Measurements from ENCODE around the gene CORO2B. TPM values are rescaled to one million over a fixed set of nuclear protein-coding genes. Genes with fewer than 3 reads are reported as not detected.

Gene CORO2B
- polyA plus RNA-seq, 3 donors: 0.03 TPM; not detected in 2

DNA sequence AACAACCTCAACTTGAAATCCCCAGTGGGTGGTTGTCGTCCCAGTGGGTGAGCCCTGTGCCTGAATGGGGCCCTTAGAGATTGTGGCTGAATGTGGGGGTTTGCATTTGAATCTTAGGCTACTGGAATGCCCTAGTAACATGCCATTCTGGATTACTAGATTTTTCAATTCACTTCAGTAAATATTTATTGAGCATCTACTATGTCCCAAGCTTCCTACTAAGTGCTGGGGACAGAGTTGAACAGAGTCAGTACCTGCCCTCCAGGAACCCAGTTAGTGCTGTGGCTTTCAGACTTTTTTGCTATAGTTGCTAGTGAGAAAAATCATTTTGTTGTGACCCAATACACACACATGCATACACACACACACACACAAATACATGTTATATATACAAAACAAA lies 39.0 kb downstream of the CORO2B start:
- no peak overlapping the region for H2AFZ ChIP-seq (ENCODE audit: insufficient read depth, low read depth, low read length, poor library complexity, severe bottlenecking)
- no peaks in the 10 kb centered on the region for H3K9me3 ChIP-seq (replicated peaks in 1 of 2; ENCODE audit: control insufficient read depth in 1 of 2, insufficient read depth in 1 of 2, low read length in 2 of 2)
- Mint-ChIP-seq H3K36me3 (no peaks in the 10 kb centered on the region), H3K9me3 (no peaks in the 10 kb centered on the region), H3K27me3 (ENCODE audit: low read depth in 3 of 3) (peaks cover 0 to 2% (median 2%) of the 10 kb centered on the region in 3 donors), H3K4me1 (peaks cover 26% of the 10 kb centered on the region), H3K4me3 (no peak overlapping the region), H3K27ac (no peak overlapping the region)
- WGBS (ENCODE audit: insufficient coverage): no CpG with 5 or more reads among the region's 1 CpG
- H3K27me3 ChIP-seq (ENCODE audit: control insufficient read depth in 2 of 2, insufficient read depth in 2 of 2, low read length in 2 of 2): no peaks in the 10 kb centered on the region
- H3K27ac ChIP-seq (ENCODE audit: low read depth in 1 of 2, low read length in 2 of 2): no peak overlapping the region
- TF ChIP-seq, protein P1, sequence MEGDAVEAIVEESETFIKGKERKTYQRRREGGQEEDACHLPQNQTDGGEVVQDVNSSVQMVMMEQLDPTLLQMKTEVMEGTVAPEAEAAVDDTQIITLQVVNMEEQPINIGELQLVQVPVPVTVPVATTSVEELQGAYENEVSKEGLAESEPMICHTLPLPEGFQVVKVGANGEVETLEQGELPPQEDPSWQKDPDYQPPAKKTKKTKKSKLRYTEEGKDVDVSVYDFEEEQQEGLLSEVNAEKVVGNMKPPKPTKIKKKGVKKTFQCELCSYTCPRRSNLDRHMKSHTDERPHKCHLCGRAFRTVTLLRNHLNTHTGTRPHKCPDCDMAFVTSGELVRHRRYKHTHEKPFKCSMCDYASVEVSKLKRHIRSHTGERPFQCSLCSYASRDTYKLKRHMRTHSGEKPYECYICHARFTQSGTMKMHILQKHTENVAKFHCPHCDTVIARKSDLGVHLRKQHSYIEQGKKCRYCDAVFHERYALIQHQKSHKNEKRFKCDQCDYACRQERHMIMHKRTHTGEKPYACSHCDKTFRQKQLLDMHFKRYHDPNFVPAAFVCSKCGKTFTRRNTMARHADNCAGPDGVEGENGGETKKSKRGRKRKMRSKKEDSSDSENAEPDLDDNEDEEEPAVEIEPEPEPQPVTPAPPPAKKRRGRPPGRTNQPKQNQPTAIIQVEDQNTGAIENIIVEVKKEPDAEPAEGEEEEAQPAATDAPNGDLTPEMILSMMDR (IDR thresholded peaks at IDR 0.05): no peak
- no peak overlapping the region for H3K4me3 ChIP-seq (replicated peaks in 1 of 3; ENCODE audit: low read depth in 2 of 3, low read length in 3 of 3)
- no peak for DNase-seq
- H3K79me2 ChIP-seq (ENCODE audit: insufficient read depth, low read length): no peaks in the 10 kb centered on the region
- H3K4me2 ChIP-seq (replicated peaks; ENCODE audit: extremely low read depth, low read length, poor library complexity, severe bottlenecking): no peak overlapping the region
- H3K9ac ChIP-seq (ENCODE audit: insufficient read depth, low read length, poor library complexity, severe bottlenecking): no peak overlapping the region
- no peaks in the 10 kb centered on the region for H3K36me3 ChIP-seq (replicated peaks in 1 of 2; ENCODE audit: control insufficient read depth in 1 of 2, insufficient read depth in 2 of 2, low read length in 2 of 2)
- no peaks in the 10 kb centered on the region for H4K20me1 ChIP-seq (ENCODE audit: insufficient read depth, low read length)
- intact Hi-C loops (cut with micrococcal nuclease): no loop called here
- H3K4me1 ChIP-seq (ENCODE audit: control insufficient read depth in 1 of 2, insufficient read depth in 2 of 2, low read length in 2 of 2): peaks cover 11% of the 10 kb centered on the region in 2 donors

DNA sequence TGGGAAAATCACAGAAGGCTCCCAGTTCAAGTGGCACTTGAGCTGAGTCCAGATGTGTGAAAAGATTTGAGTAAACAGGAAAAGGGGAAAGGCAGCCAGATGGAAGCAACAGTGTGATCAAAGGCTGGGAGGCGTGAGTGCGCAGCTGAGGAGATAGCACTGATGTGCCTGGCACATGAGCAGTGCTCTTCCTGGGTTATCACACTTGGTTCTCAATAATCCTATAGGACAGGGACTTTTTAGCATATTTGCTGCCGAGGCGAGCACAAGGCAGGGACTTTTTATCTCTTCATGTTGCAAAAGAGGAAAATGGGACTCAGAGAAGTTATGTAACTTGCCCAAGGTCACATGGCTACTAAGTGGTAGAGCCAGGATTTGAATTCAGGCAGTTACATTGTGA lies 39.6 kb downstream of the CORO2B start:
- no peak overlapping the region for H3K4me3 ChIP-seq (replicated peaks in 1 of 3; ENCODE audit: low read depth in 2 of 3, low read length in 3 of 3)
- Mint-ChIP-seq H3K27ac (peak overlapping the region in 1 of 7 donors; percentile 31), H3K4me1 (peaks cover 20% of the 10 kb centered on the region), H3K27me3 (ENCODE audit: low read depth in 3 of 3) (peaks cover 0 to 2% (median 2%) of the 10 kb centered on the region in 3 donors), H3K36me3 (no peaks in the 10 kb centered on the region), H3K9me3 (no peaks in the 10 kb centered on the region), H3K4me3 (peak overlapping the region in 1 of 2 donors; percentile 81)
- no peak overlapping the region for H3K9ac ChIP-seq (ENCODE audit: insufficient read depth, low read length, poor library complexity, severe bottlenecking)
- no peaks in the 10 kb centered on the region for H4K20me1 ChIP-seq (ENCODE audit: insufficient read depth, low read length)
- 52% methylated on average over 3 of the region's 4 CpGs for WGBS (ENCODE audit: insufficient coverage)
- no peaks in the 10 kb centered on the region for H3K9me3 ChIP-seq (replicated peaks in 1 of 2; ENCODE audit: control insufficient read depth in 1 of 2, insufficient read depth in 1 of 2, low read length in 2 of 2)
- DNase-seq: peak; percentile 17 to 73 (median 31)
- H2AFZ ChIP-seq (ENCODE audit: insufficient read depth, low read depth, low read length, poor library complexity, severe bottlenecking): peak overlapping the region; percentile 32
- peak overlapping the region; percentile 50 for H3K4me2 ChIP-seq (replicated peaks; ENCODE audit: extremely low read depth, low read length, poor library complexity, severe bottlenecking)
- no peaks in the 10 kb centered on the region for H3K36me3 ChIP-seq (replicated peaks in 1 of 2; ENCODE audit: control insufficient read depth in 1 of 2, insufficient read depth in 2 of 2, low read length in 2 of 2)
- H3K4me1 ChIP-seq (ENCODE audit: control insufficient read depth in 1 of 2, insufficient read depth in 2 of 2, low read length in 2 of 2): peaks cover 11% of the 10 kb centered on the region in 2 donors
- intact Hi-C loops (cut with micrococcal nuclease): no loop called here
- TF ChIP-seq, protein P1 (IDR thresholded peaks at IDR 0.05): no peak
- no peaks in the 10 kb centered on the region for H3K27me3 ChIP-seq (ENCODE audit: control insufficient read depth in 2 of 2, insufficient read depth in 2 of 2, low read length in 2 of 2)
- H3K27ac ChIP-seq (ENCODE audit: low read depth in 1 of 2, low read length in 2 of 2): no peak overlapping the region
- no peaks in the 10 kb centered on the region for H3K79me2 ChIP-seq (ENCODE audit: insufficient read depth, low read length)

All from CD14-positive monocyte (primary cell).